GOT3 (cell line): Measurements from ENCODE around the gene AUTS2.

Experiments
- DNase-seq: peaks from one replicate; lab custom pipeline; 2025; ENCODE audit warnings: mixed read lengths; lab: John Stamatoyannopoulos, UW

AUTS2 gene

DNA sequence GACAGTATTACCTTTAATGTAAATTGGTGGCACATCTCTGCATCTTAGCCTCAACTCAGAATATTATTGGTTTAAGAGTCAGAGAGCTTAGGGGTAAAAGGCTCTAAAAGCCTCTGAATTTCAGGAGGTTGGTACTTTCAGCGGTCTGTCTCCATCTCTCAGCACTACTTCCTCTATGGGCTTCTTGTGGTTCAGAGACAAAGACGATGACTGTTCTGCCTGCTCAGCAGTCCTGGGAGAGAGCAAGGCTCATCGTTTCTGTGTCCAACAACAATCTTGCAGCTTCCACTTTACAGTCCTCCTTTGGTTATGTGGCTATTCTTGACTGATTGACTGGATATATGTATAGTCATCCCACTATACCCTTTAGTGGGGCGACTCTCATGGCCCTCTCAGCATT, 394.7 kb downstream of the AUTS2 start:
- DNase-seq = no peak

DNA sequence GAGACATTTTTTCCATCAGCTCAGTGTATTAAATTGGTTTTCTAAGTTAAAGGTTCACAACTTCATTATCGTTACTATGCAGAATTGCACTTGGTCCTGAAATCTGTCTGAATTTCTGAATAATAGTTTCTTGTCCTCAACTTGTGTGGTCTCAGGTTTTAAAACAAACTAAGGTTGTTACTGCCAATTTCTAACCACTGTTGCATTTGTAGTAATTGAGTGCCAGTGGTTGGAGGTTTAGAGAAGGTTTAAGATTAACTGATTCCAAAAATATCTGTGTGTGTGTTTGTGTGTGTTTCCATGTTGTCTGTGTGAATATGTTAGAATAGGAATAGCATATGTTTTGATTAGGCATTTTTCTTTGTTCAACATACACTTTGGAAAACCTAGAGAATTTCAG, 395.9 kb downstream of the AUTS2 start:
- DNase-seq = no peak

DNA sequence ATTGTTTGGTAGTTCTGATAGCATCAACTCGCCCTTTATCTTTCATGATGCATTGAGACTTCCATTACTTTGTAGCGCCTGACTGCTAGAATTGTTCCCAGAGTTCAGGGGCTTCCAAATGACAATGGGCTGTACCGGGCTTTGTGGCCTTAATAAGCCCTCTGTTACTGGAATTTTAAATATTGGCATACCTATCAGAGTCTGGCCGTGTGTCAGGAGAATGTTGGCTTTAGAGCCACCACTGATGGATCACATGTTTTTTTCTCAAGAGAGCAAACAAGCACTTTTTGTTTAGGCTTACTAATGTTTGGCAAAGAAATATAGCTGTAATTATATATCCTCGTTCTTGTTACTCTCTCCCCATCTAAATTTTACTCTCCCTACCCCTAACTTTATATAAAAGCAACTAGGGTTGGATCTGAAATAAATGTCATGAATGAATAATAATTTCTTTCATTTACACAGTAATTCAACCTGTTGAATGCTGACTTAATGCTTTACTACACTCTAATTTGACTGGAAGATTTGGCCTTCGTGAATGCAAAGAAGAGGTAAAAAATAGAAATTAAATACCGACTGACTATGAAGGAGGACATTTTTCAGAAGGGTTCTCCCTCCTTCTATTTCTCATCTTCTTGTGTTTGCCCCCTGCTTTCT, 396.7 kb downstream of the AUTS2 start:
- DNase-seq = no peak

DNA sequence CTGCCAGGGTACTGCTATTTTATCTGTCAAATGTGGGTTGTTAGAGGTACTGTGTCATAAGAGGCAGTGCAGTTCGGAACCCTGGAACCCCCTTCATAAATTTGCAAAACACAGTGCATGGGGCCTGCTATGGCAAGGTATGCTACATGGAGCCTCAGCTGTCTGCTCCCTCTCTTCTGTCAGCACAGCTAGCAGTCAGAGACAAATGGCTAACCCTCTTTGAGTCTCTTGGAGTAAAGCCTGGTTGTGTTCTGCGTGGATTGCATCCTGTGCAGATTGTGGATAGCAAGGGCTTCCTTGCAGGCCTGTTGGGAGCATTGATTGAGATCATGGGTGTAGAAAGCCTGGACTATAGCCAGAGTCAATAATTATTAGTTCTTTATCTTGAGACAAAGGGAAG, 397.8 kb downstream of the AUTS2 start:
- no peak for DNase-seq

GRCh38 chr7:70000737-70001348, 402.6 kb downstream of the AUTS2 start:
- no peak for DNase-seq

DNA sequence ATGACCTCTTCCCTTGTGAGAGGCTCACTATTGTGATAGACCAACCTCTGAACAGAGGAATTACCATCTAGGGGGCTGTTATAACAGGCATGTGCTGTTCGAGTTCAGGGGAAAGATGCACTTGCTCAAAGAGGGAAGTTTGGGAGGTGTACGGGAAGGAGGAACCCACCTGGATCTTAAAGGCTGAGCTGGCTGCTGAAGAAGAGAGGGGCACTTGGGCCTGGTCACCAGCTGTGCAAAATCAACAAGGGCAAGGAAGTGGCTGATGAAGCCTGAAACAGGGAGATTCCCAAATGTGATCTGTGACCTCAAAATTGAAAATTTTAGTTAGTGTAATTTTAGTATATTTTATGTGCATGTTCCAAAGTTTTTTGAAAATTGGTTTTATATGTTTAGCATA, 407.2 kb downstream of the AUTS2 start:
- DNase-seq = no peak

DNA sequence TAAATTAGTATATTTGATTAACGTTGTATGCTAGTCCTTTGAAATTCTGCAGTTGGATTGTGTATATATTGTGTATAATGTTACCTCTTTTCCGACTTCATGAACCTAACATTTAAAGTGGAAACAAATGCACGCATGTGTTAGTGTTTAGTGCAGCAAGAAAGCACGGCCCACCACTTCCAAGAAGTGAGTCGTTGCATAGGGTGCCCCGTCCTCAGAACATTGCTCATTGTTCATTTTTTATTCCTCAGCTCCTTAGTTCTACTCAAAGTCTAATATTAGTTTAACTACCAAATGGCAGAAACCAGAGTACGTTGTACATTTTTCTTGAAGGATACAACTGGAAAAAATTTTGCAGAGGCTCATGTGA, 407.6 kb downstream of the AUTS2 start:
- DNase-seq = no peak

GRCh38 chr7:70006261-70006920, 408.1 kb downstream of the AUTS2 start:
- DNase-seq = no peak

- DNase-seq = no peak
Observed at GRCh38 chr7:70008466-70008865, 410.2 kb downstream of the AUTS2 start.

- DNase-seq = no peak
Observed at GRCh38 chr7:70014472-70015177, 416.4 kb downstream of the AUTS2 start.

- no peak for DNase-seq
Observed at GRCh38 chr7:70015353-70015752, 417.1 kb downstream of the AUTS2 start.

DNA sequence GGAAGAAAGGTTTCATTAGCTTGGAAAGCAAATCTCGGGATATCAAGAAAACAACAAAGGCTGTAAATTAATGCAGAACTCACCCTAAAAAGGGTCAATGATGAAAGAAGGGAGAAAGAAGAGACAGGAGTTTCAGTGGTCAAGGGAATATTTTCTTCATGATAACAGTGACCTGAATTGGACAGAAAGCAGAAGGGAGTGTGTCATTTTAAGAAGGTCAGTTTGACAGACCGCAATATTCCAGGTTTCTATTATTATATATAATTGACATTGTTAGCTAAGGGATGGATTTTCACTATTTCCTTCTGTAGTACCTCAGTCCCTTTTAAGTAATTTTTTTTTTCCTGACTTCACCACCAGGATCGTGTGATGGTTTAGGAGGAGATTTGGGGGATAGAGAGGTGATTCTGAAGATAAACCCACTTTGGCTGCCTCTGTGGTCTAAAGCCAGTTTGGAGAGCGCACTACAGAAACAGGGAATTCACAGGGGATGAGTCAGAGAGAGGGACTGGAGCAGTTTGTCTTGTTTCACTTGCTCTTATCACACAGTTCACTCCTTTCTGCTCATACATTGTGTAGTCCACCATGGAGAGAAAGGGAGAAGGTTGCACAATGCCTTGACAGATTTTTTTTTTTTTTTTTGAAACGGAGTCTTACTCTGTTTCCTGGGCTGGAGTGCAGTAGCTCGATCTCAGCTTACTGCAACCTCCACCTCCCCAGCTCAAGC, 417.9 kb downstream of the AUTS2 start:
- DNase-seq = no peak

GRCh38 chr7:70017357-70017756, 419.1 kb downstream of the AUTS2 start:
- no peak for DNase-seq

GRCh38 chr7:70018700-70019099, 420.4 kb downstream of the AUTS2 start:
- no peak for DNase-seq

- no peak for DNase-seq
Observed at GRCh38 chr7:70027867-70028266, 429.6 kb downstream of the AUTS2 start.

- DNase-seq = no peak
Observed at GRCh38 chr7:70028620-70029019, 430.3 kb downstream of the AUTS2 start.

DNA sequence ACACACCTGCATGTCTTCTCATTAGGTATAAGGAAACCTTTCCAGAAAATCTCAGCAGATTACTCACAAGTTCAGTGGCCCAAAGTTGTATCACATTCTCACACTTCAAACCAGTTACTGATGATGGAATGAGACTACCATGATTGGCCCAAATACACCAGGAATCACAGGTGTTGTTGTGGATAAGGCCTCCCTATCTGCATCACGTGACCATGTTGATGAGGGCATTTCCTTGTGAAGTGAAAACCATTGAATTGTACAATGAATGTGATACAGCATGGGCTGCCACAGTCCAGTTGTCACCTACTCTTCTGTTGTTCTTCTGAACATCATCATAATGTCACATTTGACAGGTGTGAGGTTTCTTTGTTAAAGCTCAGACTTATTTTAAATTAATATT, 431.7 kb downstream of the AUTS2 start:
- no peak for DNase-seq

GRCh38 chr7:70030745-70031144, 432.5 kb downstream of the AUTS2 start:
- no peak for DNase-seq

- DNase-seq = no peak
Observed at GRCh38 chr7:70031245-70031644, 433.0 kb downstream of the AUTS2 start.

DNA sequence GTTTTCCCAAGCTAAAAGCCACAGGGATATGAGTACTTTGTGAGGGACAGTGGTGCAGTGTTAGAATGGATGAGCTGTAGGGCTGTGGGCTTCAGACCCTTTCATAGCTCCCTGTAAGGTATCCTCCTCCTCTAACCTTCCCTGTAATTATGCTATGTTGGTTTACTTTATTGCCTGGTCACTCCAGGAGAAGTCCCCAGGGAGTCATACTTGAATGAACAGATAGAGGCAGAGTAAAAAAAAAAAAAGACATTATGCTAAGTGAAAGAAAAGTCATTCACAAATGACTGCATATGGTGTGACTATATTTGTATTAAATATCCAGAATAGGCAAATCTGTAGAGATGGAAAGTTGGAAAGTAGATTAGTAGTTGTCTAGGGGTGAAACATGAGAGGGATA, 434.4 kb downstream of the AUTS2 start:
- no peak for DNase-seq

DNA sequence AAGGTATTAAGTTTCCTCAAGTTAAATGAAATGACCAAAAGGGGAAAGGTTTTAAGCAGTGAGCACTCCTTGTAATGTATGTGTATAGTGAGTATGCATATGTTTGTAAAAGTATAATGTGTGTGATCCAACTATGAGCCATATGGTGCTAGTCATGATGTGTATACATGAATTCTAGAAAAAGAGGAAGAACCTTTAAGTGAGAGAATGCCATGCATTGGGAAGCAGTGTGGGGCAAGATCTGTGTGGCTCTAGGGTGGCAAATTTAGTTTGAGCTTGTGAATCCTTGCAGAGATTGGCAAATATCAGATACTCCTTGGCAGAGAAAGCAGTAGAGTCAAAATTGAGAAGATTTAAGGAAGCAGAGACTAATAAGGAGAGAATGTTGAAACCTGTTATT, 435.0 kb downstream of the AUTS2 start:
- no peak for DNase-seq

- DNase-seq = no peak
Observed at GRCh38 chr7:70034999-70035398, 436.7 kb downstream of the AUTS2 start.
